B cell (primary cell): Measurements from ENCODE around the gene PREX1.

Experiments
- CTCF ChIP-seq: fragments of 200-600 bp; IDR thresholded peaks from one replicate; pipeline ENCODE4 v1.8.0; 2022; ENCODE audit warnings: antibody characterized with exemption, mild to moderate bottlenecking
- EZH2 ChIP-seq: IDR thresholded peaks from 2 replicates; pipeline ENCODE4 v1.6.1; 2012; ENCODE audit warnings: borderline replicate concordance, low read depth, mild to moderate bottlenecking, moderate library complexity, low read length; ENCODE audit not compliant: insufficient read depth, poor library complexity, severe bottlenecking

DNA sequence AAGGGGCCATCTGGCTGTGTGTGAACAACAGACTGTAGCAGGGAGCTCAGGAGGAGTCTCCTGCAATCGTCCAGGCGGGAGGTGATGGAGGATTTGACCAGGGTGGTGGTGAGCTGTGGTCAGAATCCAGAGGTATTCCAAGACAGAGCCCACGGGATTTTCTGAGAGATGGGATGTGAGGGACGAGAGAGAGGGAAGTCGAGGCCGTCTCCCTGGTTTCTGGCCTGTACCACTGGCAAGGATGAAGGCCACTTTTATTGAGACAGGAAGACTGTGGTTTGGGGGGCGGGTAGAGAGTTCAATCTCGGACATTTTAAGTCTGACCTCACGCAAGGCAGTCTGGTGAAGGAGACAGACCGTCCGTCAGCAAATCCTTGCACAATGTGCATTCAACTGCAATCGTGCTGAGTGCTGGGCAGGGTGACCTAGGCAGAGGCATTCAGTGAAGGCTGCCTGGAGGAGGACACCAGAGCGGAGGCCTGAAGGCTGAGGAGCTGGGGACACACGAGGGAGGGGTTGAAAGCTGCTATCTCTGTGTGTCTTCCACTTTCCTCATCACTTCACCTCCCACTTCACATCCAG lies 53.9 kb downstream of the PREX1 start:
- TF ChIP-seq EZH2 (no peak), CTCF (no peak)
